Measurements from ENCODE around the gene SCO1. TPM values are rescaled to one million over a fixed set of nuclear protein-coding genes. Genes with fewer than 3 reads are reported as not detected.
A peak's percentile ranks its signal among the peaks of the same experiment; 100 is the strongest.

The SCO1 gene
- total RNA-seq, 1 donor from 2014 or later: 36.0 TPM

DNA sequence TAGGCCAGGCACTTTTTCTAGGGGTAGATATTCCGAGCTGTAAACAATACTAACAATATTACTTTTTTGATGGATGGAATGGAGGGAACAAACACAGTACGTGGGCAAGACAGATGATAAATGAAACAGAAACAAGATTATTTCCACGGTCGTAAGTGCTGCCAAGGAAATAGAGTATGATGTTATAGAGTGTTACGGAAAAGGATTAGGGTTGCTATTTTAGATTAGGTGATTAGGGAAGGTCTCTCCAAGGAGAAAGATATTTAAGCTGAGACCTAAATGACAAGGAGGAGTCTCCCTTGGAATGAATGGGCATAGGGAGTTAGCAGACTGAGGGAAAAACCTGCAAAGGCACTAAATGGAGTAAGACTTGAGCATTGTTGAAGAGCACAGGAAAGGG is 8.4 kb upstream of the SCO1 start:
- H3K27me3 Mint-ChIP-seq (ENCODE audit: low read depth, unreplicated experiment): no peaks in the 10 kb centered on the region
- H3K79me2 ChIP-seq (ENCODE audit: insufficient read depth, low read length): no peaks in the 10 kb centered on the region
- H3K4me2 ChIP-seq (ENCODE audit: low read length): no peak overlapping the region
- no peaks in the 10 kb centered on the region for H4K20me1 ChIP-seq (ENCODE audit: insufficient read depth, low read length)
- peaks cover 2% of the 10 kb centered on the region for H3K9me3 Mint-ChIP-seq (ENCODE audit: unreplicated experiment)
- TF ChIP-seq EZH2 (IDR thresholded peaks at IDR 0.05; ENCODE audit: insufficient read depth, low read length): no peak
- TF ChIP-seq, protein P1, sequence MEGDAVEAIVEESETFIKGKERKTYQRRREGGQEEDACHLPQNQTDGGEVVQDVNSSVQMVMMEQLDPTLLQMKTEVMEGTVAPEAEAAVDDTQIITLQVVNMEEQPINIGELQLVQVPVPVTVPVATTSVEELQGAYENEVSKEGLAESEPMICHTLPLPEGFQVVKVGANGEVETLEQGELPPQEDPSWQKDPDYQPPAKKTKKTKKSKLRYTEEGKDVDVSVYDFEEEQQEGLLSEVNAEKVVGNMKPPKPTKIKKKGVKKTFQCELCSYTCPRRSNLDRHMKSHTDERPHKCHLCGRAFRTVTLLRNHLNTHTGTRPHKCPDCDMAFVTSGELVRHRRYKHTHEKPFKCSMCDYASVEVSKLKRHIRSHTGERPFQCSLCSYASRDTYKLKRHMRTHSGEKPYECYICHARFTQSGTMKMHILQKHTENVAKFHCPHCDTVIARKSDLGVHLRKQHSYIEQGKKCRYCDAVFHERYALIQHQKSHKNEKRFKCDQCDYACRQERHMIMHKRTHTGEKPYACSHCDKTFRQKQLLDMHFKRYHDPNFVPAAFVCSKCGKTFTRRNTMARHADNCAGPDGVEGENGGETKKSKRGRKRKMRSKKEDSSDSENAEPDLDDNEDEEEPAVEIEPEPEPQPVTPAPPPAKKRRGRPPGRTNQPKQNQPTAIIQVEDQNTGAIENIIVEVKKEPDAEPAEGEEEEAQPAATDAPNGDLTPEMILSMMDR (IDR thresholded peaks at IDR 0.05; ENCODE audit: insufficient read depth, low read depth, low read length): no peak
- FAIRE-seq (no peak), DNase-seq (ENCODE audit: low read depth) (no peak)
- H2AFZ ChIP-seq (ENCODE audit: low read depth, low read length): no peak overlapping the region
- H3K36me3 Mint-ChIP-seq (ENCODE audit: low read depth, unreplicated experiment): peaks cover 10% of the 10 kb centered on the region
- H3K36me3 ChIP-seq (ENCODE audit: insufficient read depth, low read length): peaks cover 33% of the 10 kb centered on the region
- no peaks in the 10 kb centered on the region for H3K9me3 ChIP-seq (ENCODE audit: insufficient read depth, low read depth, low read length)
- no peak overlapping the region for H3K4me3 ChIP-seq (ENCODE audit: insufficient read depth, low read depth, low read length)
- H3K27me3 ChIP-seq (ENCODE audit: insufficient read depth, low read length): no peaks in the 10 kb centered on the region
- H3K4me3 Mint-ChIP-seq (ENCODE audit: unreplicated experiment): no peak overlapping the region
- H3K9ac ChIP-seq (ENCODE audit: low read length): no peak overlapping the region
- no peak overlapping the region for H3K27ac ChIP-seq (ENCODE audit: low read depth, low read length)
- no peaks in the 10 kb centered on the region for H3K4me1 ChIP-seq (ENCODE audit: insufficient read depth, low read length)
- no peak overlapping the region for H3K27ac Mint-ChIP-seq (ENCODE audit: unreplicated experiment)
- H3K4me1 Mint-ChIP-seq (ENCODE audit: low read depth, unreplicated experiment): peaks cover 4% of the 10 kb centered on the region

DNA sequence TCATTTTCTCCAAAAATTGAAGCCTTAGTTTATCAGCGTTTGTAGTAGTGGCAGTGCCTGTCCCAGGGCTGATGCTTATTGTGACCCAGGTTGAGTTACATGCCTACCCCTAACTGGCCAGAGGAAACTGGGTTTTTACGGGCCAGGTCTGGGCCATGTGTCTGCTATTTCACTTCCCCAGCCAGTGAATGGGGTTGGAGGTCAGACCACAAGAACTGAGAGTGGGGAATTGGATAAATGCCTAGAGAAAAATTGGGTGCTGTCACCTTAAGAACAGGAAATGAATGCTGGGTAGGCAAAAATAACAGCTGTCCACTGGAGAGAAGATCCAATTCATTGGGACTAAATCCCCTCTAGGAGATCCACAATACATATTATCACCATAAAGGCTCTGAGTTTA is 5.2 kb upstream of the SCO1 start:
- Mint-ChIP-seq H3K4me1 (ENCODE audit: low read depth, unreplicated experiment) (peaks cover 14% of the 10 kb centered on the region), H3K27ac (ENCODE audit: unreplicated experiment) (no peak overlapping the region), H3K36me3 (ENCODE audit: low read depth, unreplicated experiment) (no peaks in the 10 kb centered on the region), H3K4me3 (ENCODE audit: unreplicated experiment) (peak overlapping the region; percentile 18), H3K9me3 (ENCODE audit: unreplicated experiment) (peaks cover 2% of the 10 kb centered on the region), H3K27me3 (ENCODE audit: low read depth, unreplicated experiment) (no peaks in the 10 kb centered on the region)
- Histone ChIP-seq H3K36me3 (ENCODE audit: insufficient read depth, low read length) (peaks cover 16% of the 10 kb centered on the region), H3K79me2 (ENCODE audit: insufficient read depth, low read length) (peaks cover 19% of the 10 kb centered on the region), H3K9ac (ENCODE audit: low read length) (no peak overlapping the region), H3K27me3 (ENCODE audit: insufficient read depth, low read length) (no peaks in the 10 kb centered on the region), H4K20me1 (ENCODE audit: insufficient read depth, low read length) (no peaks in the 10 kb centered on the region), H3K9me3 (ENCODE audit: insufficient read depth, low read depth, low read length) (no peaks in the 10 kb centered on the region), H3K27ac (ENCODE audit: low read depth, low read length) (no peak overlapping the region), H2AFZ (ENCODE audit: low read depth, low read length) (no peak overlapping the region), H3K4me2 (ENCODE audit: low read length) (no peak overlapping the region), H3K4me3 (ENCODE audit: insufficient read depth, low read depth, low read length) (no peak overlapping the region), H3K4me1 (ENCODE audit: insufficient read depth, low read length) (peaks cover 5% of the 10 kb centered on the region)
- peak; percentile 29 for DNase-seq (ENCODE audit: low read depth)
- no peak for TF ChIP-seq EZH2 (IDR thresholded peaks at IDR 0.05; ENCODE audit: insufficient read depth, low read length)
- TF ChIP-seq, protein P1 (IDR thresholded peaks at IDR 0.05; ENCODE audit: insufficient read depth, low read depth, low read length): no peak
- FAIRE-seq: no peak

DNA sequence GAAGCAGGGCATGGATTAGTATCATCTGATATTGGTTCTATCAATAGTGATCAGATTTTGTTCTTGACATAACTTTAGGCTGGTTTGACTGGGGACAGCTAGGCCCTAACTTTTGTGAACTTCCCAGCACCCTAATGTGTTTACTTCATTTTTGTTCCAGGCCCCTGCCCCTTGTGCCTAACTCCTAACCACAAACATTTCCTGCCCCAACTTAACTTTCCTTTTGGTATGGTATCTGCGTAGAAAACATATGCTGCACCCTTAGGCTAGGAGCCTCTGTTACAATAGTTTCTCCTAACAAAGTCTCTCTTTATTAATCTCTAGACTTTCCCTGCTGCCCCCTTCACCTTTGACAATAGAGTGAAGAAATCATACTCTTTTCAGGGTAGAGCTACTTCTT is 2.5 kb upstream of the SCO1 start:
- peaks cover 11% of the 10 kb centered on the region for H3K4me1 ChIP-seq (ENCODE audit: insufficient read depth, low read length)
- Mint-ChIP-seq H3K4me1 (ENCODE audit: low read depth, unreplicated experiment) (peaks cover 22% of the 10 kb centered on the region), H3K27me3 (ENCODE audit: low read depth, unreplicated experiment) (no peaks in the 10 kb centered on the region), H3K36me3 (ENCODE audit: low read depth, unreplicated experiment) (no peaks in the 10 kb centered on the region), H3K27ac (ENCODE audit: unreplicated experiment) (no peak overlapping the region), H3K9me3 (ENCODE audit: unreplicated experiment) (no peaks in the 10 kb centered on the region), H3K4me3 (ENCODE audit: unreplicated experiment) (no peak overlapping the region)
- H3K36me3 ChIP-seq (ENCODE audit: insufficient read depth, low read length): peaks cover 4% of the 10 kb centered on the region
- H3K79me2 ChIP-seq (ENCODE audit: insufficient read depth, low read length): peaks cover 44% of the 10 kb centered on the region
- H3K27ac ChIP-seq (ENCODE audit: low read depth, low read length): no peak overlapping the region
- DNase-seq (ENCODE audit: low read depth) (no peak), FAIRE-seq (no peak)
- H3K9me3 ChIP-seq (ENCODE audit: insufficient read depth, low read depth, low read length): no peaks in the 10 kb centered on the region
- H3K4me2 ChIP-seq (ENCODE audit: low read length): no peak overlapping the region
- H3K27me3 ChIP-seq (ENCODE audit: insufficient read depth, low read length): no peaks in the 10 kb centered on the region
- no peak overlapping the region for H3K9ac ChIP-seq (ENCODE audit: low read length)
- TF ChIP-seq, protein P1 (IDR thresholded peaks at IDR 0.05; ENCODE audit: insufficient read depth, low read depth, low read length): no peak
- TF ChIP-seq EZH2 (IDR thresholded peaks at IDR 0.05; ENCODE audit: insufficient read depth, low read length): no peak
- no peak overlapping the region for H3K4me3 ChIP-seq (ENCODE audit: insufficient read depth, low read depth, low read length)
- H4K20me1 ChIP-seq (ENCODE audit: insufficient read depth, low read length): no peaks in the 10 kb centered on the region
- no peak overlapping the region for H2AFZ ChIP-seq (ENCODE audit: low read depth, low read length)

All from astrocyte (in vitro differentiated cells and primary cell).